SU-DHL-6 (cell line): ENCODE data around the gene BNC2.

Source experiments
- H2AFZ ChIP-seq: fragments of 200-600 bp; sonication (generic); 2 replicates; pipeline ENCODE4 v1.6.1; 2014; ENCODE audit warnings: low read depth, mild to moderate bottlenecking, moderate library complexity, mixed read lengths, antibody characterized with exemption, low read length; ENCODE audit not compliant: severe bottlenecking
- H3F3A ChIP-seq: fragments of 200-600 bp; shearing (Covaris generic); 2 replicates; pipeline ENCODE4 v1.6.0; 2016; ENCODE audit warnings: antibody characterized with exemption, mild to moderate bottlenecking; ENCODE audit not compliant: insufficient read depth
- H3K27ac ChIP-seq: fragments of 200-600 bp; sonication (generic); 2 replicates; pipeline ENCODE4 v1.5.1; 2016; ENCODE audit warnings: low read depth, mild to moderate bottlenecking, low read length, moderate library complexity, mixed read lengths
- H3K27me3 ChIP-seq: fragments of 200-600 bp; sonication (generic), shearing (Covaris generic); 2 replicates; pipeline ENCODE4 v1.6.0; 2014; ENCODE audit warnings: mild to moderate bottlenecking, low read length
- H3K36me3 ChIP-seq: fragments of 200-600 bp; sonication (generic); 2 replicates; pipeline ENCODE4 v1.6.1; 2014; ENCODE audit warnings: mild to moderate bottlenecking, low read length, mixed read lengths
- H3K4me2 ChIP-seq: fragments of 300-600, 200-600 bp; shearing (Covaris generic), sonication (generic); 2 replicates; pipeline ENCODE4 v1.6.0; 2014; ENCODE audit warnings: low read length, low read depth, mild to moderate bottlenecking; ENCODE audit not compliant: poor library complexity, severe bottlenecking
- H3K4me3 ChIP-seq: fragments of 200-600 bp; sonication (generic); 2 replicates; pipeline ENCODE4 v1.5.1; 2014; ENCODE audit warnings: antibody characterized with exemption, low read length, mild to moderate bottlenecking, mixed read lengths; ENCODE audit not compliant: insufficient read depth, poor library complexity, severe bottlenecking
- H3K79me2 ChIP-seq: fragments of 200-600 bp; sonication (generic); 2 replicates; pipeline ENCODE4 v1.6.1; 2014; ENCODE audit warnings: mild to moderate bottlenecking, low read length, moderate library complexity; ENCODE audit not compliant: insufficient read depth
- H3K9ac ChIP-seq: fragments of 200-600 bp; sonication (generic); 2 replicates; pipeline ENCODE4 v1.7.0; 2014; ENCODE audit warnings: mild to moderate bottlenecking, low read length
- H3K9me2 ChIP-seq: fragments of 200-600 bp; sonication (generic); replicated peaks from 2 replicates; pipeline ENCODE4 v1.6.1; 2014; ENCODE audit warnings: low read length; ENCODE audit not compliant: insufficient read depth
- H3K9me3 ChIP-seq: fragments of 200-600 bp; sonication (generic); 2 replicates; pipeline ENCODE4 v1.6.1; 2014; ENCODE audit warnings: low read length, mixed read lengths; ENCODE audit not compliant: insufficient read depth
- H4K20me1 ChIP-seq: fragments of 200-600 bp; sonication (generic); 2 replicates; pipeline ENCODE4 v1.6.1; 2014; ENCODE audit warnings: low read depth, mild to moderate bottlenecking, antibody characterized with exemption, low read length, moderate library complexity, mixed read lengths
- CTCF ChIP-seq: fragments of 200-600 bp; sonication (generic); IDR thresholded peaks from one replicate; pipeline ENCODE4 v1.5.1; 2017; ENCODE audit warnings: antibody characterized with exemption, mild to moderate bottlenecking, low read length, moderate library complexity; ENCODE audit not compliant: insufficient read depth, poor library complexity, severe bottlenecking
- EZH2phosphoT487 ChIP-seq: fragments of 200-600 bp; sonication (generic), shearing (Covaris generic); conservative IDR thresholded peaks from 2 replicates; pipeline ENCODE4 v1.6.1; 2018; ENCODE audit warnings: mild to moderate bottlenecking, antibody characterized with exemption, low read length, moderate library complexity, mixed read lengths

BNC2 gene

GRCh38 chr9:16429671-16430070 lies 440.8 kb downstream of the BNC2 start:
- Histone ChIP-seq H3K9me3 (no peaks in the 10 kb centered on the region), H3K27ac (no peak overlapping the region), H4K20me1 (no peaks in the 10 kb centered on the region), H3K79me2 (no peaks in the 10 kb centered on the region), H3K36me3 (no peaks in the 10 kb centered on the region), H3K9ac (no peak overlapping the region), H3F3A (no peaks in the 10 kb centered on the region), H2AFZ (no peak overlapping the region), H3K4me3 (no peak overlapping the region), H3K4me2 (no peak overlapping the region), H3K9me2 (no peaks in the 10 kb centered on the region), H3K27me3 (no peaks in the 10 kb centered on the region)
- TF ChIP-seq EZH2phosphoT487 (no peak), CTCF (no peak)

GRCh38 chr9:16427873-16428427 lies 442.5 kb downstream of the BNC2 start:
- Histone ChIP-seq H3K36me3 (no peaks in the 10 kb centered on the region), H2AFZ (no peak overlapping the region), H3K79me2 (no peaks in the 10 kb centered on the region), H4K20me1 (no peaks in the 10 kb centered on the region), H3K9ac (no peak overlapping the region), H3K9me3 (no peaks in the 10 kb centered on the region), H3K9me2 (no peaks in the 10 kb centered on the region), H3K4me2 (no peak overlapping the region), H3F3A (no peaks in the 10 kb centered on the region), H3K4me3 (no peak overlapping the region), H3K27me3 (no peaks in the 10 kb centered on the region), H3K27ac (no peak overlapping the region)
- TF ChIP-seq CTCF: no peak
- TF ChIP-seq EZH2phosphoT487: no peak

DNA sequence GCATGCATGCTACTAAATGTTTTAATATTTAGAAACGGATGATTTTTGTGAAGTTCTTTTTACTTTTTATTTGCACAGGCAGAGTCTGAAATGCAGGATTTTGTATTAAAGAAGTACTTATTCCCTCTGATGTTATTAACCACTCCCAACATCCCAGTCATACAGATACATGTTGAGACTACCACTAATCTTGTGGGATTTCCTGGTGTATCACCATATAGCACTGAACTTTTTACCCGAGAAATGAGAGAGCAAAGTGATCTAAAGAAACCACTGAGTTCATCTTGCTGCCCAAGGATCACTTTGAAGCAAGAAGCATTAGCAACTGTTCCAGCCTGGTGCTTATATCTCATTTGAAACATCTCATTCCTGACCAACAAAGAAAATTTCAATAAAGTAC lies 443.8 kb downstream of the BNC2 start:
- H3K27me3 ChIP-seq: no peaks in the 10 kb centered on the region
- H3K9ac ChIP-seq: no peak overlapping the region
- H3K4me2 ChIP-seq: no peak overlapping the region
- H3K36me3 ChIP-seq: no peaks in the 10 kb centered on the region
- no peaks in the 10 kb centered on the region for H3K9me2 ChIP-seq
- no peaks in the 10 kb centered on the region for H3K9me3 ChIP-seq
- H2AFZ ChIP-seq: no peak overlapping the region
- no peak overlapping the region for H3K4me3 ChIP-seq
- H4K20me1 ChIP-seq: no peaks in the 10 kb centered on the region
- TF ChIP-seq CTCF (no peak), EZH2phosphoT487 (no peak)
- H3K79me2 ChIP-seq: no peaks in the 10 kb centered on the region
- H3F3A ChIP-seq: no peaks in the 10 kb centered on the region
- no peak overlapping the region for H3K27ac ChIP-seq
